ENCODE data around the gene CABCOCO1.
"Not testable (repeated sequence)": the region's sequence is repeated elsewhere in the genome, so short reads cannot be mapped to it uniquely, and the experiment has no call there.

CABCOCO1 gene

GRCh38 chr10:61692447-61693010, 29.8 kb downstream of the CABCOCO1 start:
- TF ChIP-seq SUZ12 (IDR thresholded peaks at IDR 0.05; ENCODE audit: extremely low read depth, insufficient read depth, insufficient read length) (no peak), YY1 (IDR thresholded peaks at IDR 0.05; ENCODE audit: insufficient read depth, insufficient read length) (no peak), ZNF274 (IDR thresholded peaks at IDR 0.05; ENCODE audit: low read depth, low read length) (no peak)
- H3K9me3 ChIP-seq (ENCODE audit: insufficient read depth, low read length) = no peaks in the 10 kb centered on the region
- H3K4me1 ChIP-seq (ENCODE audit: insufficient read depth, insufficient read length) = no peaks in the 10 kb centered on the region
- no peaks in the 10 kb centered on the region for H3K36me3 ChIP-seq (ENCODE audit: insufficient read depth, insufficient read length, low read length)
- H3K9ac ChIP-seq (ENCODE audit: insufficient read length, low read depth) = no peak overlapping the region
- no peak overlapping the region for H3K4me3 ChIP-seq (ENCODE audit: insufficient read length, low read depth)
- H3K27me3 ChIP-seq (ENCODE audit: insufficient read depth, insufficient read length) = no peaks in the 10 kb centered on the region
- DNase-seq (ENCODE audit: low read depth, low spot score) = no peak

- Histone ChIP-seq H3K9me3 (ENCODE audit: insufficient read depth, low read length) (no peaks in the 10 kb centered on the region), H3K27me3 (ENCODE audit: insufficient read depth, insufficient read length) (no peaks in the 10 kb centered on the region), H3K36me3 (ENCODE audit: insufficient read depth, insufficient read length, low read length) (no peaks in the 10 kb centered on the region), H3K9ac (ENCODE audit: insufficient read length, low read depth) (no peak overlapping the region), H3K4me3 (ENCODE audit: insufficient read length, low read depth) (no peak overlapping the region), H3K4me1 (ENCODE audit: insufficient read depth, insufficient read length) (no peaks in the 10 kb centered on the region)
- no peak for DNase-seq (ENCODE audit: low read depth, low spot score)
- no peak for TF ChIP-seq YY1 (IDR thresholded peaks at IDR 0.05; ENCODE audit: insufficient read depth, insufficient read length)
- TF ChIP-seq ZNF274 (IDR thresholded peaks at IDR 0.05; ENCODE audit: low read depth, low read length) = no peak
- TF ChIP-seq SUZ12 (IDR thresholded peaks at IDR 0.05; ENCODE audit: extremely low read depth, insufficient read depth, insufficient read length) = no peak
These were observed 36.4 kb downstream of the CABCOCO1 start for GRCh38 chr10:61698968-61699655.

- H3K9ac ChIP-seq (ENCODE audit: insufficient read length, low read depth) = no peak overlapping the region
- DNase-seq (ENCODE audit: low read depth, low spot score) = no peak
- H3K36me3 ChIP-seq (ENCODE audit: insufficient read depth, insufficient read length, low read length) = no peaks in the 10 kb centered on the region
- H3K27me3 ChIP-seq (ENCODE audit: insufficient read depth, insufficient read length) = no peaks in the 10 kb centered on the region
- no peaks in the 10 kb centered on the region for H3K4me1 ChIP-seq (ENCODE audit: insufficient read depth, insufficient read length)
- TF ChIP-seq YY1 (IDR thresholded peaks at IDR 0.05; ENCODE audit: insufficient read depth, insufficient read length) (no peak), SUZ12 (IDR thresholded peaks at IDR 0.05; ENCODE audit: extremely low read depth, insufficient read depth, insufficient read length) (no peak), ZNF274 (IDR thresholded peaks at IDR 0.05; ENCODE audit: low read depth, low read length) (no peak)
- H3K9me3 ChIP-seq (ENCODE audit: insufficient read depth, low read length) = no peaks in the 10 kb centered on the region
- H3K4me3 ChIP-seq (ENCODE audit: insufficient read length, low read depth) = no peak overlapping the region
These were observed 38.5 kb downstream of the CABCOCO1 start for GRCh38 chr10:61701055-61701705.

GRCh38 chr10:61701706-61702105, 39.0 kb downstream of the CABCOCO1 start:
- no peaks in the 10 kb centered on the region for H3K27me3 ChIP-seq (ENCODE audit: insufficient read depth, insufficient read length)
- H3K4me3 ChIP-seq (ENCODE audit: insufficient read length, low read depth) = no peak overlapping the region
- H3K36me3 ChIP-seq (ENCODE audit: insufficient read depth, insufficient read length, low read length) = no peaks in the 10 kb centered on the region
- no peak for TF ChIP-seq SUZ12 (IDR thresholded peaks at IDR 0.05; ENCODE audit: extremely low read depth, insufficient read depth, insufficient read length)
- TF ChIP-seq YY1 (IDR thresholded peaks at IDR 0.05; ENCODE audit: insufficient read depth, insufficient read length) = no peak
- TF ChIP-seq ZNF274 (IDR thresholded peaks at IDR 0.05; ENCODE audit: low read depth, low read length) = no peak
- H3K9ac ChIP-seq (ENCODE audit: insufficient read length, low read depth) = no peak overlapping the region
- no peaks in the 10 kb centered on the region for H3K9me3 ChIP-seq (ENCODE audit: insufficient read depth, low read length)
- no peak for DNase-seq (ENCODE audit: low read depth, low spot score)
- no peaks in the 10 kb centered on the region for H3K4me1 ChIP-seq (ENCODE audit: insufficient read depth, insufficient read length)

GRCh38 chr10:61702584-61702983, 39.9 kb downstream of the CABCOCO1 start:
- Histone ChIP-seq H3K9ac (ENCODE audit: insufficient read length, low read depth) (no peak overlapping the region), H3K27me3 (ENCODE audit: insufficient read depth, insufficient read length) (no peaks in the 10 kb centered on the region), H3K36me3 (ENCODE audit: insufficient read depth, insufficient read length, low read length) (no peaks in the 10 kb centered on the region), H3K9me3 (ENCODE audit: insufficient read depth, low read length) (no peaks in the 10 kb centered on the region), H3K4me1 (ENCODE audit: insufficient read depth, insufficient read length) (no peaks in the 10 kb centered on the region), H3K4me3 (ENCODE audit: insufficient read length, low read depth) (no peak overlapping the region)
- DNase-seq (ENCODE audit: low read depth, low spot score) = no peak
- TF ChIP-seq YY1 (IDR thresholded peaks at IDR 0.05; ENCODE audit: insufficient read depth, insufficient read length) (no peak), SUZ12 (IDR thresholded peaks at IDR 0.05; ENCODE audit: extremely low read depth, insufficient read depth, insufficient read length) (no peak), ZNF274 (IDR thresholded peaks at IDR 0.05; ENCODE audit: low read depth, low read length) (no peak)

- H3K9ac ChIP-seq (ENCODE audit: insufficient read length, low read depth) = no peak overlapping the region
- no peak overlapping the region for H3K4me3 ChIP-seq (ENCODE audit: insufficient read length, low read depth)
- H3K27me3 ChIP-seq (ENCODE audit: insufficient read depth, insufficient read length) = no peaks in the 10 kb centered on the region
- no peaks in the 10 kb centered on the region for H3K36me3 ChIP-seq (ENCODE audit: insufficient read depth, insufficient read length, low read length)
- no peak for DNase-seq (ENCODE audit: low read depth, low spot score)
- no peaks in the 10 kb centered on the region for H3K4me1 ChIP-seq (ENCODE audit: insufficient read depth, insufficient read length)
- TF ChIP-seq YY1 (IDR thresholded peaks at IDR 0.05; ENCODE audit: insufficient read depth, insufficient read length) = no peak
- no peaks in the 10 kb centered on the region for H3K9me3 ChIP-seq (ENCODE audit: insufficient read depth, low read length)
These were observed 42.4 kb downstream of the CABCOCO1 start for GRCh38 chr10:61705022-61705613.

- DNase-seq (ENCODE audit: low read depth, low spot score) = no peak
- Histone ChIP-seq H3K9me3 (ENCODE audit: insufficient read depth, low read length) (no peaks in the 10 kb centered on the region), H3K9ac (ENCODE audit: insufficient read length, low read depth) (no peak overlapping the region), H3K4me3 (ENCODE audit: insufficient read length, low read depth) (no peak overlapping the region), H3K4me1 (ENCODE audit: insufficient read depth, insufficient read length) (no peaks in the 10 kb centered on the region), H3K27me3 (ENCODE audit: insufficient read depth, insufficient read length) (no peaks in the 10 kb centered on the region), H3K36me3 (ENCODE audit: insufficient read depth, insufficient read length, low read length) (no peaks in the 10 kb centered on the region)
- no peak for TF ChIP-seq SUZ12 (IDR thresholded peaks at IDR 0.05; ENCODE audit: extremely low read depth, insufficient read depth, insufficient read length)
These were observed 46.1 kb downstream of the CABCOCO1 start for GRCh38 chr10:61708846-61709245.

DNA sequence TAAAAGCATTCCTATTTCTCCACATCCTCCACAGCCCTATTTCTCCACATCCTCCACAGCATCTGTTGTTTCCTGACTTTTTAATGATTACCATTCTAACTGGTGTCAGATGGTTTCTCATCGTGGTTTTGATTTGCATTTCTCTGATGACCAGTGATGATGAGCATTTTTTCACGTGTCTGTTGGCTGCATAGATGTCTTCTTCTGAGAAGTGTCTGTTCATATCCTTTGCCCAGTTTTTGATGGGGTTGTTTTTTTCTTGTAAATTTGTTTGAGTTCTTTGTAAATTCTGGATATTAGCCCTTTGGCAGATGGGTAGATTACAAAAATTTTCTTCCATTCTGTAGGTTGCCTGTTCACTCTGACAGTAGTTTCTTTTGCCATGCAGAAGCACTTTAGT, 49.4 kb downstream of the CABCOCO1 start:
- not testable (repeated sequence) for H3K4me1 ChIP-seq (ENCODE audit: insufficient read depth, insufficient read length); DNase-seq (ENCODE audit: low read depth, low spot score)

GRCh38 chr10:61719475-61719874, 56.7 kb downstream of the CABCOCO1 start:
- H3K4me1 ChIP-seq (ENCODE audit: insufficient read depth, insufficient read length); H3K9ac ChIP-seq (ENCODE audit: insufficient read length, low read depth): not testable (repeated sequence)

More for the DNA sequence above, 49.4 kb downstream of the CABCOCO1 start:
- not testable (repeated sequence) for H3K9ac ChIP-seq (ENCODE audit: insufficient read length, low read depth); H3K9me3 ChIP-seq (ENCODE audit: insufficient read depth, low read length); H3K4me3 ChIP-seq (ENCODE audit: insufficient read length, low read depth); H3K36me3 ChIP-seq (ENCODE audit: insufficient read depth, insufficient read length, low read length); H3K27me3 ChIP-seq (ENCODE audit: insufficient read depth, insufficient read length)

More at GRCh38 chr10:61719475-61719874, 56.7 kb downstream of the CABCOCO1 start:
- not testable (repeated sequence) for H3K27me3 ChIP-seq (ENCODE audit: insufficient read depth, insufficient read length); DNase-seq (ENCODE audit: low read depth, low spot score); H3K4me3 ChIP-seq (ENCODE audit: insufficient read length, low read depth); H3K9me3 ChIP-seq (ENCODE audit: insufficient read depth, low read length); H3K36me3 ChIP-seq (ENCODE audit: insufficient read depth, insufficient read length, low read length)

Measured in NT2/D1 (cell line).